Subcutaneous abdominal adipose tissue (tissue), 5 donors: ENCODE results near the gene MTUS2.

Experiments used
- H3K27ac ChIP-seq: one replicate; pipeline ENCODE4 v1.7.0; 2013; ENCODE audit warnings: low read depth, mild to moderate bottlenecking, inconsistent platforms, low read length, moderate library complexity
- H3K27me3 ChIP-seq, 5 donors: one replicate each; pipeline ENCODE4 v1.7.0; 2013; ENCODE audit warnings: low read length in 5 of 5, inconsistent platforms in 1 of 5; ENCODE audit not compliant: control insufficient read depth in 5 of 5, insufficient read depth in 4 of 5
- H3K36me3 ChIP-seq, 5 donors: one replicate each; pipeline ENCODE4 v1.7.0; 2013; ENCODE audit warnings: low read length in 5 of 5; ENCODE audit not compliant: control insufficient read depth in 5 of 5, insufficient read depth in 5 of 5
- H3K4me1 ChIP-seq, 5 donors: one replicate each; pipeline ENCODE4 v1.7.0; 2013; ENCODE audit warnings: low read length in 5 of 5, mild to moderate bottlenecking in 3 of 5, moderate library complexity in 1 of 5; ENCODE audit not compliant: control insufficient read depth in 5 of 5, insufficient read depth in 5 of 5
- H3K4me3 ChIP-seq, 5 donors: one replicate each; pipeline ENCODE4 v1.7.0; 2013; ENCODE audit warnings: low read length in 5 of 5, low read depth in 1 of 5
- H3K9ac ChIP-seq, 5 donors: one replicate each; pipeline ENCODE4 v1.7.0; 2013; ENCODE audit warnings: low read length in 5 of 5, mild to moderate bottlenecking in 4 of 5, moderate library complexity in 3 of 5
- H3K9me3 ChIP-seq, 5 donors: one replicate each; pipeline ENCODE4 v1.7.0; 2013; ENCODE audit warnings: low read length in 5 of 5; ENCODE audit not compliant: control insufficient read depth in 5 of 5
- donor health status: healthy.
- donor health status: healthy.
- donor health status: healthy.
- donor health status: healthy.
- donor health status: healthy.

Gene MTUS2

GRCh38 chr13:29496241-29496712, 676.1 kb downstream of the MTUS2 start:
- no peaks in the 10 kb centered on the region for H3K9me3 ChIP-seq
- no peak overlapping the region for H3K9ac ChIP-seq
- H3K4me1 ChIP-seq: peaks cover 0 to 19% (median 16%) of the 10 kb centered on the region in 5 donors
- no peaks in the 10 kb centered on the region for H3K36me3 ChIP-seq
- no peak overlapping the region for H3K27ac ChIP-seq
- no peak overlapping the region for H3K4me3 ChIP-seq
- peaks cover 0 to 18% (median 6%) of the 10 kb centered on the region in 5 donors for H3K27me3 ChIP-seq

DNA sequence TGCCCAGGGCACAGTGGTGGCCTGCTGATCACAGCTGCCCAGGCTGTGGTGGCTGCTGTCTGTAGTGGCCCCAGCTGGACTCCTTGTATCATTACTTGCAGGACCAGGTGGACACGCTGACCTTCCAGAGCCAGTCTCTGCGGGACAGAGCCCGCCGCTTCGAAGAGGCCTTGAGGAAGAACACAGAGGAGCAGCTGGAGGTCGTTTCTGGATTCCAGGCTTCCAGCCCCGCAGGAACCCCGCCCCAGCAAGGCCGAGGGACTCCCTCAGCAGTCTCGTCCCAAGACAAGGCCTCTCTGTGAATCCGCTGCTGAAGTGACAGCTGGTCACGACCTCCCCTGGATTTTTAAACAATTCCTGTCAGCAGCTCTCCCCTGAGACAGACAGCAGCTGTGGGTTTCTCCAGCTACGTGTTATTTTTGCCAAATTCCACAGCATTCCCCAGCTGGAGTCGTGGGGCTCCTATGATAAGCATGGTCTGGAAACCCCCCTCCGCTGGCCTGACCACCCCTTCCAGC, 677.1 kb downstream of the MTUS2 start:
- Histone ChIP-seq H3K9me3 (no peaks in the 10 kb centered on the region), H3K27me3 (peaks cover 0 to 18% (median 6%) of the 10 kb centered on the region in 5 donors), H3K4me1 (peaks cover 0 to 19% (median 16%) of the 10 kb centered on the region in 5 donors), H3K9ac (peak overlapping the region in 1 of 5 donors; percentile 22), H3K27ac (no peak overlapping the region), H3K36me3 (no peaks in the 10 kb centered on the region), H3K4me3 (no peak overlapping the region)

DNA sequence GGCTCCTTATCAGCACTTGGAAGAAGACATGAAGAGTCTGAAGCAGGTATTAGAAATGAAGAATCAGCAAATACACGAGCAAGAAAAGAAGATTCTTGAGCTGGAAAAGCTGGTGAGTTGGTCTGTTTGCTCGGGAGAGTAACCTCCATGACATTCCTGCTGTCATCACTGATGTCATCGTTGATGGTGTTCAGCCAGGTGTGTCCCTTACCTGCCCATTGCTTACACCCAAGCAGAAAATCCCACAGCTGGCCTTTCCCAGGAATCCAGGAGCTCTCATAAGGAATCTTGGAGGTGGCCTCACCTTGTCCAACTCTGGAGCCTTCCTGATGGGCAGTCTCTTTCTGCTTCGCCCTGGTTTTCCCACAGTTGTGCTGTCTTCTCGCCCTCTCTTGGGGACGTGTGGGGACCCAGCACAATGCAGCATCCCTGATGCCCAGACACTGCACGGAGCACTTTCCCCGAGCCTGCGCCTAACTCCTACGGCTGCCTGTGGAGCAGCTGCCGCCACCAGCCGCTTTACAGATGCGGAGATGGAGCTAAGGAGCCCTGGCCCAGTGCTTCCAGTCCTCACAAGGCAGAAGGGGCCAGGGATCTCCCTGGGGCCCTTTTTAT, 678.4 kb downstream of the MTUS2 start:
- no peak overlapping the region for H3K4me3 ChIP-seq
- no peak overlapping the region for H3K27ac ChIP-seq
- H3K9ac ChIP-seq: no peak overlapping the region
- peaks cover 0 to 26% (median 21%) of the 10 kb centered on the region in 5 donors for H3K4me1 ChIP-seq
- peaks cover 0 to 24% (median 6%) of the 10 kb centered on the region in 5 donors for H3K27me3 ChIP-seq
- no peaks in the 10 kb centered on the region for H3K9me3 ChIP-seq
- no peaks in the 10 kb centered on the region for H3K36me3 ChIP-seq

GRCh38 chr13:29499506-29500165, 679.5 kb downstream of the MTUS2 start:
- Histone ChIP-seq H3K4me3 (no peak overlapping the region), H3K4me1 (peaks cover 0 to 26% (median 21%) of the 10 kb centered on the region in 5 donors), H3K9me3 (no peaks in the 10 kb centered on the region), H3K27me3 (peaks cover 0 to 27% (median 11%) of the 10 kb centered on the region in 5 donors), H3K36me3 (no peaks in the 10 kb centered on the region), H3K27ac (no peak overlapping the region), H3K9ac (no peak overlapping the region)

DNA sequence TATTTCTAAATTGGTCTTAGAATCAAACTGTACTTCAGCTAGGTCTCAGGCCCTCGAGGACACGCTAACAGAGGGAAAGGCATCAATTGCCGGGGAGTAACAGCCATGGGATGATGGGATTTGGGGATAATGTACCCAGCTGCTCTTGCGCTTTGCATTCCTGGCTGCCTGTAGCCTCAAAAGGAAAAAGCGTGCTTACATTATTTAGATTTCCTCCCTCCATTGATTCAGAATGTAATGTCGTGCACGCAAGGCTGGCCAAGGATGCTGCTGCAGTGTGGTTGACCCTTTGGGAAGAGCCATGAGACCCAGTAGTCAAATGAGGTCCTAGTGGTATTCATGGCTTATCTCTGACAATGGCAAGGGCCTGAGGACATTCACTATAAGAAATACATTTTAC, 680.2 kb downstream of the MTUS2 start:
- peaks cover 0 to 26% (median 21%) of the 10 kb centered on the region in 5 donors for H3K4me1 ChIP-seq
- H3K9ac ChIP-seq: no peak overlapping the region
- no peak overlapping the region for H3K4me3 ChIP-seq
- no peaks in the 10 kb centered on the region for H3K9me3 ChIP-seq
- peaks cover 5 to 35% (median 15%) of the 10 kb centered on the region in 5 donors for H3K27me3 ChIP-seq
- no peak overlapping the region for H3K27ac ChIP-seq
- no peaks in the 10 kb centered on the region for H3K36me3 ChIP-seq

- Histone ChIP-seq H3K9me3 (no peaks in the 10 kb centered on the region), H3K4me3 (no peak overlapping the region), H3K27me3 (peaks cover 8 to 41% (median 27%) of the 10 kb centered on the region in 5 donors), H3K4me1 (peaks cover 0 to 18% (median 14%) of the 10 kb centered on the region in 5 donors), H3K27ac (no peak overlapping the region), H3K36me3 (no peaks in the 10 kb centered on the region), H3K9ac (no peak overlapping the region)
Observed at GRCh38 chr13:29501674-29502073, 681.5 kb downstream of the MTUS2 start.

DNA sequence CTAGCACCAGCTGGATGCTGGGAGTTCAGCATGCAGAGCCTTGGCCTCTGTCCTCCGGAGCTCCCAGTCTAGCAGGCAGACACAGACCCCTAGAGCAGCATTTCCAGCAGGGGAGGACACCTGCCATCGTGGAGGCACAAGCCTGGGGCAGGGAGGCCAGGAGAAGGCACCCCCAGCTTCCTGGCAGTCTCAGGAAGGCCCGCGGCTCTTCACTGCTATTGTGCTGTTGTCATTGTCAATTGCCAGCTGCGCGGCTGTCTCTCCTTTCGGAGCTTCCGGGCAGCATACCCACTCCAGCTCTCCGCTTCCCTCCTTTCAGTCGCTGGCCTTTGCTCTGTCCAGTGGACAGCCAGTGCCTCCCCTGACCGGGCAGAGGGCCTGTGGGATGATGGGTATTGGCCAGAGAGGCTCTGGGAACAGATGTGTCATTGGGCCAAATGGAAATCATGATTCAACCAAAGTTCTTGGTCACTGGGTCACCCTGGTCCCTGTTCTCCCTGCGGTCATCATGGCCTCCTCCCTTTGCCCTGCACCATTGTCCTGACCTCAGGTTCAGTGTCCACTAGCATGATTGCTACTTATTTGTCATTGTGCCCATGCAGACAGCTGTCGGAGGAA, 682.4 kb downstream of the MTUS2 start:
- no peaks in the 10 kb centered on the region for H3K9me3 ChIP-seq
- H3K9ac ChIP-seq: no peak overlapping the region
- peaks cover 11 to 43% (median 34%) of the 10 kb centered on the region in 5 donors for H3K27me3 ChIP-seq
- H3K4me1 ChIP-seq: peaks cover 0 to 10% (median 5%) of the 10 kb centered on the region in 5 donors
- H3K27ac ChIP-seq: no peak overlapping the region
- H3K36me3 ChIP-seq: no peaks in the 10 kb centered on the region
- peak overlapping the region in 1 of 5 donors; percentile 36 for H3K4me3 ChIP-seq

DNA sequence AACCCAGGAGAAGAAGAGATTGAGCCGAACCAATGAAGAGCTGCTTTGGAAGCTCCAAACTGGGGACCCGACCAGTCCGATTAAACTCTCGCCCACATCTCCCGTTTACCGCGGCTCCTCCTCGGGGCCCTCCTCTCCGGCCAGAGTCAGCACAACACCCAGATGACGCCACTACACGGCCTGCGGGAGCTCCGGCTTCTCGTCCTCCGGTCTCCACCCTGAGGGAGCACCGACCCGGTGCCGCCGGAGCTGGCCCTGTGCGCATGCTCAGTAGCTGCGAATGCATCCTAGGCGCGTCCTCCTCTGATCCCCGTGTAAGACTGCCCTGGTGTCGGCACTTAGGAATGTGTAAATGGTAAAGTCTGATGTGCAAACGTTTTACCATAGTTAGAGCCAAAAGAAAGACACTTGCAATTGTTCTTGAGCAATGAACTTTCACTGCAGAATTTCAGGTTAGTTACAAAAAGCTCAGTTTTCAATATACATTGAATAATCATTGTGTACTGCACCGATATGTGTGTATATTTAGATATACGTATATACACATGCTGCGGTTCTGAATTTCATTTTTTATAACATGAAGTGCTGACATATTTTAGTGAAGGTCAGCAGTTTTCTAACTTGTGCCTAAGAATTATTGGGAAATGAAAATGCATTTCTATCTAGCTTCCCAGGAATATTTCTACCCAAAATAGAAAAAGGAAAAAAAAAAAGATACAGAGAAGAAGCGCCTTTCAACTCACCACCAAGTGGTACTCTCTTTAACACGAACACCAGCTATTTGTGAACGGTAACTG, 683.1 kb downstream of the MTUS2 start:
- peaks cover 13 to 43% (median 34%) of the 10 kb centered on the region in 5 donors for H3K27me3 ChIP-seq
- no peak overlapping the region for H3K27ac ChIP-seq
- H3K4me3 ChIP-seq: peak overlapping the region in 1 of 5 donors; percentile 36
- H3K36me3 ChIP-seq: no peaks in the 10 kb centered on the region
- H3K9ac ChIP-seq: no peak overlapping the region
- no peaks in the 10 kb centered on the region for H3K9me3 ChIP-seq
- H3K4me1 ChIP-seq: peaks cover 0 to 11% (median 6%) of the 10 kb centered on the region in 5 donors

DNA sequence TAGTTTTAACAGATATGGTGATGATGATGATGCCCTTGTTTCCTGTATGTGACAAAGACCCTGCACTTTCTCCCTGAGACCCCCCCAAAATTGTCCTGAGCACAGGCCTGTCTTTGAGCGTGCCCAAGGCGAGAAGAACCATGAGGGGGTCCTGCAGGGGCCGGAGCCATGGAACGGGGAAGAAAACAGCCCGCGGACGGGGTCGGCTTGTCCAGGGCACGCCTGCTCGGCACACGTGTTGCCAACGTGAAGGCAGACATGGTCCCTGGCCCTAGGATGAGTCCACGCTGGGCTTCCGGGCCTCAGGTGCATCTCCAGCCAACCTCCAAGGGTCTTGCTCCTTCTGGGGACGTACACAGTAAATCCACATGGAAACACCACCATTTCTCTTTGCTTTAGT, 684.6 kb downstream of the MTUS2 start:
- Histone ChIP-seq H3K9me3 (no peaks in the 10 kb centered on the region), H3K4me3 (no peak overlapping the region), H3K9ac (no peak overlapping the region), H3K27me3 (peaks cover 13 to 39% (median 34%) of the 10 kb centered on the region in 5 donors), H3K36me3 (no peaks in the 10 kb centered on the region), H3K4me1 (peaks cover 0 to 20% (median 9%) of the 10 kb centered on the region in 5 donors), H3K27ac (no peak overlapping the region)
